Prostate gland (tissue), 2 donors: ENCODE data around the gene SF3B3.

ENCODE experiments used
- POLR2A ChIP-seq: fragments of 450-650 bp; IDR thresholded peaks from one replicate; pipeline ENCODE4 v1.6.1; 2016; ENCODE audit warnings: antibody characterized with exemption, mild to moderate bottlenecking
- POLR2AphosphoS5 ChIP-seq: sonication (generic); formaldehyde crosslinking; IDR thresholded peaks from one replicate; pipeline ENCODE4 v1.6.1; 2017; ENCODE audit warnings: antibody characterized with exemption
- TF ChIP-seq, protein P1 (sequence below), 4 experiments: fragments of 200-600 bp in 2 of 4; fragments of 450-650 bp in 2 of 4; sonication (generic) in 2 of 4; IDR thresholded peaks; 1 replicate in 3 of 4; 2 replicates in 1 of 4; pipeline ENCODE4 v1.5.1; 2016 to 2019; ENCODE audit warnings: antibody characterized with exemption in 4 of 4, mild to moderate bottlenecking in 2 of 4, moderate library complexity in 2 of 4

GRCh38 chr16:70579248-70579647 lies 55.6 kb downstream of the SF3B3 start:
- TF ChIP-seq, protein P1, sequence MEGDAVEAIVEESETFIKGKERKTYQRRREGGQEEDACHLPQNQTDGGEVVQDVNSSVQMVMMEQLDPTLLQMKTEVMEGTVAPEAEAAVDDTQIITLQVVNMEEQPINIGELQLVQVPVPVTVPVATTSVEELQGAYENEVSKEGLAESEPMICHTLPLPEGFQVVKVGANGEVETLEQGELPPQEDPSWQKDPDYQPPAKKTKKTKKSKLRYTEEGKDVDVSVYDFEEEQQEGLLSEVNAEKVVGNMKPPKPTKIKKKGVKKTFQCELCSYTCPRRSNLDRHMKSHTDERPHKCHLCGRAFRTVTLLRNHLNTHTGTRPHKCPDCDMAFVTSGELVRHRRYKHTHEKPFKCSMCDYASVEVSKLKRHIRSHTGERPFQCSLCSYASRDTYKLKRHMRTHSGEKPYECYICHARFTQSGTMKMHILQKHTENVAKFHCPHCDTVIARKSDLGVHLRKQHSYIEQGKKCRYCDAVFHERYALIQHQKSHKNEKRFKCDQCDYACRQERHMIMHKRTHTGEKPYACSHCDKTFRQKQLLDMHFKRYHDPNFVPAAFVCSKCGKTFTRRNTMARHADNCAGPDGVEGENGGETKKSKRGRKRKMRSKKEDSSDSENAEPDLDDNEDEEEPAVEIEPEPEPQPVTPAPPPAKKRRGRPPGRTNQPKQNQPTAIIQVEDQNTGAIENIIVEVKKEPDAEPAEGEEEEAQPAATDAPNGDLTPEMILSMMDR (IDR thresholded peaks at IDR 0.05), result no peak
- no peak for TF ChIP-seq POLR2A
- TF ChIP-seq POLR2AphosphoS5, result no peak
